KMS-11 (cell line): ENCODE data around the gene RCAN2.
"Not testable (repeated sequence)": the region's sequence is repeated elsewhere in the genome, so short reads cannot be mapped to it uniquely, and the experiment has no call there.

Experiments used
- H2AFZ ChIP-seq: fragments of 200-600 bp; sonication (generic); 2 replicates; pipeline ENCODE4 v1.6.1; 2016; ENCODE audit warnings: antibody characterized with exemption, mixed run types, low read depth
- H3K27ac ChIP-seq: fragments of 200-600 bp; sonication (generic); 2 replicates; pipeline ENCODE4 v1.6.1; 2016; ENCODE audit warnings: mild to moderate bottlenecking, mixed run types
- H3K27me3 ChIP-seq: fragments of 200-600 bp; sonication (generic); 2 replicates; pipeline ENCODE4 v1.6.1; 2017; ENCODE audit warnings: mild to moderate bottlenecking, low read depth, mixed run types, moderate library complexity; ENCODE audit not compliant: insufficient read depth
- H3K36me3 ChIP-seq: fragments of 200-600 bp; sonication (generic); 2 replicates; pipeline ENCODE4 v1.6.1; 2017; ENCODE audit warnings: mild to moderate bottlenecking, mixed run types; ENCODE audit not compliant: insufficient read depth
- H3K4me1 ChIP-seq: fragments of 200-600 bp; sonication (generic); 2 replicates; pipeline ENCODE4 v1.6.1; 2016; ENCODE audit warnings: mild to moderate bottlenecking, low read depth, mixed run types; ENCODE audit not compliant: poor library complexity, severe bottlenecking
- H3K4me2 ChIP-seq: fragments of 200-600 bp; sonication (generic); 2 replicates; pipeline ENCODE4 v1.7.0; 2016; ENCODE audit warnings: mild to moderate bottlenecking, mixed run types
- H3K4me3 ChIP-seq: fragments of 200-600 bp; sonication (generic); IDR thresholded peaks from 2 replicates; pipeline ENCODE4 v1.6.1; 2017; ENCODE audit warnings: low read depth, low read length, mixed read lengths; ENCODE audit not compliant: insufficient read depth
- H3K79me2 ChIP-seq: fragments of 200-600 bp; sonication (generic); 2 replicates; pipeline ENCODE4 v1.6.1; 2016; ENCODE audit warnings: low read depth, mixed run types; ENCODE audit not compliant: insufficient read depth
- H3K9ac ChIP-seq: fragments of 200-600 bp; sonication (generic); 2 replicates; pipeline ENCODE4 v1.6.1; 2016; ENCODE audit warnings: mild to moderate bottlenecking, mixed run types
- H4K20me1 ChIP-seq: fragments of 200-600 bp; sonication (generic); 2 replicates; pipeline ENCODE4 v1.6.1; 2016; ENCODE audit warnings: mild to moderate bottlenecking, mixed run types; ENCODE audit not compliant: insufficient read depth
- TF ChIP-seq, protein P1 (sequence below): fragments of 200-600 bp; sonication (generic); conservative IDR thresholded peaks from 2 replicates; pipeline ENCODE4 v1.6.1; 2017; ENCODE audit warnings: low read depth, mild to moderate bottlenecking, antibody characterized with exemption, low read length, moderate library complexity, mixed read lengths

Gene RCAN2

DNA sequence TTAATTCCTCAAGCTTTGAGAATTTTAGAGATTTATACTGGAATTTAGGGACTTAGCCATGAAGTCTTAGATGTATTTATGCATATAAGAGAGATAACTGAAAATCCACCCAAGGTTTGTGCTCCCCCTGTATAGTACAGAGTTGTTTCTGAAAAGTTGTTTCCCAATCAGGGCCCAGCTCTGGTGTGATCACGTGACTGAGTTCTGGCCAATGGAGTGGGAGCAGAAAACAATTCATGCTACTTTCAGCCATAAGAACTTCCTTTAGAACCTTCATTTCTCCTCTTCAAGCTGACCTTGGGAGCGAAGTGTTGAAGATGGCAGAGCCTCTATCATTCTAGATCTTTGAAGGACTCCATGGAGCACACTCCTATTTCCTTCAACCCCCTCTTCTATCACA lies 151.0 kb downstream of the RCAN2 start:
- Histone ChIP-seq H3K27me3 (no peaks in the 10 kb centered on the region), H2AFZ (no peak overlapping the region), H3K9ac (no peak overlapping the region), H3K79me2 (no peaks in the 10 kb centered on the region), H3K4me1 (peaks cover 22% of the 10 kb centered on the region), H3K4me3 (no peak overlapping the region), H3K4me2 (no peak overlapping the region), H3K36me3 (no peaks in the 10 kb centered on the region), H3K27ac (no peak overlapping the region), H4K20me1 (no peaks in the 10 kb centered on the region)
- TF ChIP-seq, protein P1, sequence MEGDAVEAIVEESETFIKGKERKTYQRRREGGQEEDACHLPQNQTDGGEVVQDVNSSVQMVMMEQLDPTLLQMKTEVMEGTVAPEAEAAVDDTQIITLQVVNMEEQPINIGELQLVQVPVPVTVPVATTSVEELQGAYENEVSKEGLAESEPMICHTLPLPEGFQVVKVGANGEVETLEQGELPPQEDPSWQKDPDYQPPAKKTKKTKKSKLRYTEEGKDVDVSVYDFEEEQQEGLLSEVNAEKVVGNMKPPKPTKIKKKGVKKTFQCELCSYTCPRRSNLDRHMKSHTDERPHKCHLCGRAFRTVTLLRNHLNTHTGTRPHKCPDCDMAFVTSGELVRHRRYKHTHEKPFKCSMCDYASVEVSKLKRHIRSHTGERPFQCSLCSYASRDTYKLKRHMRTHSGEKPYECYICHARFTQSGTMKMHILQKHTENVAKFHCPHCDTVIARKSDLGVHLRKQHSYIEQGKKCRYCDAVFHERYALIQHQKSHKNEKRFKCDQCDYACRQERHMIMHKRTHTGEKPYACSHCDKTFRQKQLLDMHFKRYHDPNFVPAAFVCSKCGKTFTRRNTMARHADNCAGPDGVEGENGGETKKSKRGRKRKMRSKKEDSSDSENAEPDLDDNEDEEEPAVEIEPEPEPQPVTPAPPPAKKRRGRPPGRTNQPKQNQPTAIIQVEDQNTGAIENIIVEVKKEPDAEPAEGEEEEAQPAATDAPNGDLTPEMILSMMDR = no peak

DNA sequence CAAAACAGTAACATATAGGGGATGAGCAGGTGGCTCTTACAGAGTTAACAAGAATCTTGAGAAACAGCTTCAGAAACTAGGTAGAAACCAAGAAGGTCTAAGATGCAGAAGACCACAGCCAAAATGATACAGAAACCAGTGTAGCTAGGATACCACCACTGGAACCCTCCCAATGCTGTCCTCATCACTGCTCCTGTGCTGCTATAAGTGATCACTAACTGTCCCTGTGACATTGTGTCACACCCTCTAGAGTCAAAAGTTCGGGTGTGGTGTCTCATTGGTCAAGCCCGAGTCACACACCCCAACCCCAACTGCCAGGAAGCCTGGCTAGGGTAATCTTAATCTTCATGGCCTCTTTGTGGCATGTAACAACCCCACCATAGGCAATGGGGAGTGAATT lies 153.1 kb downstream of the RCAN2 start:
- H3K4me2 ChIP-seq = peak overlapping the region; percentile 43; the same call in 1 of the 2 replicates
- peak overlapping the region; percentile 30; the same call in 1 of the 2 replicates for H3K27ac ChIP-seq
- no peaks in the 10 kb centered on the region for H3K79me2 ChIP-seq
- no peaks in the 10 kb centered on the region for H4K20me1 ChIP-seq
- peak overlapping the region; percentile 48; the same call in 1 of the 2 replicates for H2AFZ ChIP-seq
- peaks cover 22% of the 10 kb centered on the region for H3K4me1 ChIP-seq
- no peaks in the 10 kb centered on the region for H3K36me3 ChIP-seq
- H3K4me3 ChIP-seq = no peak overlapping the region
- no peaks in the 10 kb centered on the region for H3K27me3 ChIP-seq
- no peak overlapping the region for H3K9ac ChIP-seq
- TF ChIP-seq, protein P1 = no peak

- Histone ChIP-seq H3K36me3 (no peaks in the 10 kb centered on the region), H3K9ac (no peak overlapping the region)
Measured at GRCh38 chr6:46334442-46334841, 156.8 kb downstream of the RCAN2 start.

GRCh38 chr6:46333481-46333880 lies 157.8 kb downstream of the RCAN2 start:
- H3K27ac ChIP-seq = no peak overlapping the region
- H3K79me2 ChIP-seq = no peaks in the 10 kb centered on the region
- H3K4me3 ChIP-seq = no peak overlapping the region
- no peaks in the 10 kb centered on the region for H4K20me1 ChIP-seq
- no peaks in the 10 kb centered on the region for H3K36me3 ChIP-seq
- H2AFZ ChIP-seq = no peak overlapping the region
- peaks cover 19% of the 10 kb centered on the region for H3K4me1 ChIP-seq
- H3K27me3 ChIP-seq = no peaks in the 10 kb centered on the region
- no peak overlapping the region for H3K4me2 ChIP-seq
- TF ChIP-seq, protein P1 = no peak
- H3K9ac ChIP-seq = no peak overlapping the region

More at GRCh38 chr6:46334442-46334841, 156.8 kb downstream of the RCAN2 start:
- no peak overlapping the region for H3K27ac ChIP-seq
- no peaks in the 10 kb centered on the region for H4K20me1 ChIP-seq
- no peaks in the 10 kb centered on the region for H3K27me3 ChIP-seq
- H3K4me1 ChIP-seq = peaks cover 22% of the 10 kb centered on the region
- no peak overlapping the region for H3K4me2 ChIP-seq
- no peak overlapping the region for H3K4me3 ChIP-seq
- H2AFZ ChIP-seq = no peak overlapping the region
- H3K79me2 ChIP-seq = no peaks in the 10 kb centered on the region
- TF ChIP-seq, protein P1 = no peak

DNA sequence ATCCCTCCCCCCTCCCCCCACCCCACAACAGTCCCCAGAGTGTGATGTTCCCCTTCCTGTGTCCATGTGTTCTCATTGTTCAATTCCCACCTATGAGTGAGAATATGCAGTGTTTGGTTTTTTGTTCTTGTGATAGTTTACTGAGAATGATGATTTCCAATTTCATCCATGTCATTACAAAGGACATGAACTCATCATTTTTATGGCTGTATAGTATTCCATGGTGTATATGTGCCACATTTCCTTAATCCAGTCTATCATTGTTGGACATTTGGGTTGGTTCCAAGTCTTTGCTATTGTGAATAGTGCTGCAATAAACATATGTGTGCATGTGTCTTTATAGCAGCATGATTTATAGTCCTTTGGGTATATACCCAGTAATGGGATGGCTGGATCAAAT lies 158.8 kb downstream of the RCAN2 start:
- peaks cover 10% of the 10 kb centered on the region for H3K4me1 ChIP-seq
- not testable (repeated sequence) for H4K20me1 ChIP-seq, H3K4me3 ChIP-seq, H3K27ac ChIP-seq, H3K27me3 ChIP-seq, H3K9ac ChIP-seq, H3K79me2 ChIP-seq, H3K4me2 ChIP-seq, H2AFZ ChIP-seq, H3K36me3 ChIP-seq
